OCI-LY1 (cell line): Measurements from ENCODE around the gene AACS.
"Not testable (repeated sequence)": the region's sequence is repeated elsewhere in the genome, so short reads cannot be mapped to it uniquely, and the experiment has no call there.

Experiments used
- H2AFZ ChIP-seq: fragments of 200-600 bp; sonication (generic), shearing (Covaris generic); 2 replicates; pipeline ENCODE4 v1.6.0; 2014; ENCODE audit warnings: antibody characterized with exemption, mild to moderate bottlenecking, low read length
- H3F3A ChIP-seq: fragments of 200-600 bp; sonication (generic), shearing (Covaris generic); 2 replicates; pipeline ENCODE4 v1.6.0; 2014; ENCODE audit warnings: mild to moderate bottlenecking, antibody characterized with exemption, low read length, moderate library complexity; ENCODE audit not compliant: insufficient read depth
- H3K27ac ChIP-seq: fragments of 200-600 bp; sonication (generic); 2 replicates; pipeline ENCODE4 v1.5.1; 2014; ENCODE audit warnings: low read length, mixed run types, mild to moderate bottlenecking, low read depth; ENCODE audit not compliant: poor library complexity, severe bottlenecking
- H3K27me3 ChIP-seq: fragments of 200-600 bp; sonication (generic); 2 replicates; pipeline ENCODE4 v1.6.0; 2014; ENCODE audit warnings: antibody characterized with exemption, mild to moderate bottlenecking, low read length, moderate library complexity; ENCODE audit not compliant: insufficient read depth
- H3K36me3 ChIP-seq: fragments of 200-600 bp; sonication (generic); 2 replicates; pipeline ENCODE4 v1.6.1; 2014; ENCODE audit warnings: mild to moderate bottlenecking, antibody characterized with exemption, low read length, moderate library complexity, mixed read lengths; ENCODE audit not compliant: insufficient read depth
- H3K4me1 ChIP-seq: fragments of 200-600 bp; sonication (generic); 2 replicates; pipeline ENCODE4 v1.5.1; 2014; ENCODE audit warnings: mild to moderate bottlenecking, low read length, moderate library complexity; ENCODE audit not compliant: insufficient read depth, severe bottlenecking
- H3K4me2 ChIP-seq: fragments of 200-600 bp; sonication (generic), shearing (Covaris generic); 2 replicates; pipeline ENCODE4 v1.6.1; 2014; ENCODE audit warnings: low read length
- H3K4me3 ChIP-seq: fragments of 200-600 bp; sonication (generic); 2 replicates; pipeline ENCODE4 v1.5.1; 2014; ENCODE audit warnings: low read length, low read depth, mild to moderate bottlenecking, mixed read lengths; ENCODE audit not compliant: poor library complexity, severe bottlenecking
- H3K79me2 ChIP-seq: fragments of 200-600 bp; shearing (Covaris generic); 2 replicates; pipeline ENCODE4 v1.6.1; 2016; ENCODE audit warnings: mixed run types, low read length, mixed read lengths; ENCODE audit not compliant: insufficient read depth
- H3K9ac ChIP-seq: fragments of 200-600 bp; sonication (generic), shearing (Covaris generic); 2 replicates; pipeline ENCODE4 v1.6.1; 2014; ENCODE audit warnings: mild to moderate bottlenecking, low read length, mixed read lengths
- H3K9me2 ChIP-seq: fragments of 200-600 bp; sonication (generic), shearing (Covaris generic); 2 replicates; pipeline ENCODE4 v1.6.1; 2014; ENCODE audit warnings: low read depth, mild to moderate bottlenecking, low read length, mixed read lengths
- H3K9me3 ChIP-seq: fragments of 200-600 bp; shearing (Covaris generic); 2 replicates; pipeline ENCODE4 v1.6.1; 2014; ENCODE audit warnings: low read length, mixed read lengths
- H4K20me1 ChIP-seq: fragments of 200-600 bp; sonication (generic), shearing (Covaris generic); 2 replicates; pipeline ENCODE4 v1.6.0; 2016; ENCODE audit warnings: mild to moderate bottlenecking, low read length; ENCODE audit not compliant: insufficient read depth
- EZH2 ChIP-seq: fragments of 200-600 bp; sonication (generic), shearing (Covaris generic); IDR thresholded peaks from 2 replicates; pipeline ENCODE4 v1.8.0; 2017; ENCODE audit warnings: borderline replicate concordance, mixed run types, mild to moderate bottlenecking, antibody characterized with exemption, low read length, moderate library complexity, mixed read lengths
- TF ChIP-seq, protein P1 (sequence below): fragments of 200-600 bp; sonication (generic), shearing (Covaris generic); IDR thresholded peaks from 2 replicates; pipeline ENCODE4 v1.5.1; 2017; ENCODE audit warnings: mild to moderate bottlenecking, antibody characterized with exemption, low read length, moderate library complexity, mixed read lengths

The AACS gene

GRCh38 chr12:125140279-125141209 lies 75.3 kb downstream of the AACS start:
- Histone ChIP-seq H3K79me2 (no peaks in the 10 kb centered on the region), H3K9ac (no peak overlapping the region), H4K20me1 (no peaks in the 10 kb centered on the region), H3K4me1 (no peaks in the 10 kb centered on the region), H2AFZ (no peak overlapping the region), H3K9me2 (no peaks in the 10 kb centered on the region), H3K4me3 (no peak overlapping the region), H3K36me3 (no peaks in the 10 kb centered on the region; the same call in 1 of the 2 replicates), H3K27me3 (no peaks in the 10 kb centered on the region), H3K4me2 (no peak overlapping the region), H3K9me3 (no peaks in the 10 kb centered on the region), H3K27ac (no peak overlapping the region), H3F3A (no peaks in the 10 kb centered on the region)
- no peak for TF ChIP-seq EZH2
- TF ChIP-seq, protein P1, sequence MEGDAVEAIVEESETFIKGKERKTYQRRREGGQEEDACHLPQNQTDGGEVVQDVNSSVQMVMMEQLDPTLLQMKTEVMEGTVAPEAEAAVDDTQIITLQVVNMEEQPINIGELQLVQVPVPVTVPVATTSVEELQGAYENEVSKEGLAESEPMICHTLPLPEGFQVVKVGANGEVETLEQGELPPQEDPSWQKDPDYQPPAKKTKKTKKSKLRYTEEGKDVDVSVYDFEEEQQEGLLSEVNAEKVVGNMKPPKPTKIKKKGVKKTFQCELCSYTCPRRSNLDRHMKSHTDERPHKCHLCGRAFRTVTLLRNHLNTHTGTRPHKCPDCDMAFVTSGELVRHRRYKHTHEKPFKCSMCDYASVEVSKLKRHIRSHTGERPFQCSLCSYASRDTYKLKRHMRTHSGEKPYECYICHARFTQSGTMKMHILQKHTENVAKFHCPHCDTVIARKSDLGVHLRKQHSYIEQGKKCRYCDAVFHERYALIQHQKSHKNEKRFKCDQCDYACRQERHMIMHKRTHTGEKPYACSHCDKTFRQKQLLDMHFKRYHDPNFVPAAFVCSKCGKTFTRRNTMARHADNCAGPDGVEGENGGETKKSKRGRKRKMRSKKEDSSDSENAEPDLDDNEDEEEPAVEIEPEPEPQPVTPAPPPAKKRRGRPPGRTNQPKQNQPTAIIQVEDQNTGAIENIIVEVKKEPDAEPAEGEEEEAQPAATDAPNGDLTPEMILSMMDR = no peak

DNA sequence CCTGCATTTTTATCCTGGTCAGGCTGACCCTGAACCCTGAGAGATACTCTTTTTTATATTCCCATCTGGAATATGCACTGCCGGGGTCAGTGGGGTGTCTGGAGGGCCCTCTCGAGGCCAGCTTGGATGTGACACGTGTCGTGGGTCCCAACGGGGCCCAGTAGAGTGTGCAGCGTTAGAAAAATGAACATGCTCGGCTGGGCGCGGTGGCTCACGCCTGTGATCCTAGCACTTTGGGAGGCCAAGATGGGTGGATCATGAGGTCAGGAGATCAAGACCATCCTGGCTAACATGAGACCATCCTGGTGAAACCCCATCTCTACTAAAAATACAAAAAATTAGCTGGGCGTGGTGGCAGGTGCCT lies 76.0 kb downstream of the AACS start:
- H3K9ac ChIP-seq, H3K4me3 ChIP-seq, H3K9me3 ChIP-seq, H3K4me1 ChIP-seq, H3K27me3 ChIP-seq, H2AFZ ChIP-seq, H3K36me3 ChIP-seq, H3K27ac ChIP-seq, H4K20me1 ChIP-seq, H3F3A ChIP-seq, H3K79me2 ChIP-seq, H3K9me2 ChIP-seq, H3K4me2 ChIP-seq: not testable (repeated sequence)

- TF ChIP-seq EZH2 = no peak
- TF ChIP-seq, protein P1 = no peak
- no peak overlapping the region for H2AFZ ChIP-seq
- H3K9me2 ChIP-seq = no peaks in the 10 kb centered on the region
- no peak overlapping the region for H3K9ac ChIP-seq
- H3K4me2 ChIP-seq = no peak overlapping the region
- H3K36me3 ChIP-seq = no peaks in the 10 kb centered on the region; the same call in 1 of the 2 replicates
- H3K4me3 ChIP-seq = no peak overlapping the region
- H3K27me3 ChIP-seq = no peaks in the 10 kb centered on the region
- no peaks in the 10 kb centered on the region for H3F3A ChIP-seq
- H3K4me1 ChIP-seq = no peaks in the 10 kb centered on the region
- no peaks in the 10 kb centered on the region for H3K79me2 ChIP-seq
- no peak overlapping the region for H3K27ac ChIP-seq
- no peaks in the 10 kb centered on the region for H3K9me3 ChIP-seq
- H4K20me1 ChIP-seq = no peaks in the 10 kb centered on the region
These were observed 77.4 kb downstream of the AACS start for GRCh38 chr12:125142601-125143000.

GRCh38 chr12:125143491-125143890 lies 78.3 kb downstream of the AACS start:
- H2AFZ ChIP-seq = no peak overlapping the region

More at GRCh38 chr12:125143491-125143890, 78.3 kb downstream of the AACS start:
- TF ChIP-seq EZH2 = no peak
- TF ChIP-seq, protein P1 = no peak
- H3K36me3 ChIP-seq = no peaks in the 10 kb centered on the region
- H4K20me1 ChIP-seq = no peaks in the 10 kb centered on the region
- no peaks in the 10 kb centered on the region for H3K9me2 ChIP-seq
- H3K27me3 ChIP-seq = no peaks in the 10 kb centered on the region
- H3K79me2 ChIP-seq = no peaks in the 10 kb centered on the region
- H3K4me2 ChIP-seq = no peak overlapping the region
- H3K27ac ChIP-seq = no peak overlapping the region
- no peaks in the 10 kb centered on the region for H3F3A ChIP-seq
- H3K4me3 ChIP-seq = no peak overlapping the region
- H3K4me1 ChIP-seq = peaks cover 6% of the 10 kb centered on the region
- H3K9me3 ChIP-seq = no peaks in the 10 kb centered on the region
- H3K9ac ChIP-seq = no peak overlapping the region
